Body of pancreas (tissue), 4 donors: ENCODE results near the gene NECTIN3.

Experiments
- CTCF ChIP-seq, 7 experiments: fragments of 450-650 bp in 4 of 7; fragments of 200-600 bp in 3 of 7; sonication (generic) in 3 of 7; IDR thresholded peaks; one replicate each; pipeline ENCODE4 v1.5.1; 2016 to 2019; ENCODE audit warnings: antibody characterized with exemption in 7 of 7
- POLR2A ChIP-seq, 3 donors: fragments of 450-650 bp; IDR thresholded peaks; one replicate each; pipeline ENCODE4 v1.6.1; 2016; ENCODE audit warnings: antibody characterized with exemption in 3 of 3, mild to moderate bottlenecking in 2 of 3

GRCh38 chr3:111241960-111242359 is 170.3 kb downstream of the NECTIN3 start:
- no peak for TF ChIP-seq CTCF (IDR thresholded peaks at IDR 0.05)
- TF ChIP-seq POLR2A (IDR thresholded peaks at IDR 0.05): no peak
